HG02970 (cell line): Measurements from ENCODE around the gene CYBB.
A peak's percentile ranks its signal among the peaks of the same experiment; 100 is the strongest.
"Not testable (repeated sequence)": the region's sequence is repeated elsewhere in the genome, so short reads cannot be mapped to it uniquely, and the experiment has no call there.

ENCODE experiments used
- ATAC-seq: cut with Tn5 transposase; IDR thresholded peaks from one replicate; pipeline ENCODE4 v1.9.1; 2021; ENCODE audit warnings: mild to moderate bottlenecking, moderate library complexity, moderate number of reproducible peaks; ENCODE audit not compliant: unreplicated experiment, low FRiP score

The CYBB gene

DNA sequence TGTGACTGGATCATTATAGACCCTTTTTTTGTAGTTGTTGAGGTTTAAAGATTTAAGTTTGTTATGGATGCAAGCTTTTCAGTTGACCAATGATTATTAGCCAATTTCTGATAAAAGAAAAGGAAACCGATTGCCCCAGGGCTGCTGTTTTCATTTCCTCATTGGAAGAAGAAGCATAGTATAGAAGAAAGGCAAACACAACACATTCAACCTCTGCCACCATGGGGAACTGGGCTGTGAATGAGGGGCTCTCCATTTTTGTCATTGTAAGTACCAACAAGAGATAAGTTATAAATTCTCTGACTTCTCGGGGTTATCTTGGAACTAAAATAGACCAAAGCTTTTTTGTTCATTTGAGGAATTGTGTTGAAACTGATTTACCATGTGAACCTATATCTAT is at the start of gene CYBB:
TSS of gene CYBB (plus strand) at position 203 of the 400 bp plus-strand sequence. CDS start at position 222, 19 bp downstream.
- no peak for ATAC-seq

DNA sequence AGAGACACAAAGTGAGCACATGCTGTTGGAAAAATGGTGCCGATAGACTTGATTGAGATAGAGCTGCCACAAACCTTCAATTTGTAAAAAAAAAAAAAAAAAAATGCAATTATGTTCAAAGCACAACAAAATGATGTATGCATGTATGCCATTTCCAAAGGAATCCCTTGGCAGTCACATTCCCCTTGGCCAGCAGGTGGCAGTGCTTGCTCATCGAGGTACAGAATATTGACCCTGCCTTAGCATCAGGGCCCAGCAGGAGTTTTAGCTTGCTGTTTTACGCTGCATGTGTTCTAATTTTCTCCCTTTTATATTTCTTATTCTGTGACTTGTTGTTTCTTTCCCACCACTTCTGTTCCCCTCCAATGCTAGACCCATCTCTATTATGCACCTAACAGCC is 34.5 kb upstream of the CYBB start:
- peak; percentile 65 for ATAC-seq

DNA sequence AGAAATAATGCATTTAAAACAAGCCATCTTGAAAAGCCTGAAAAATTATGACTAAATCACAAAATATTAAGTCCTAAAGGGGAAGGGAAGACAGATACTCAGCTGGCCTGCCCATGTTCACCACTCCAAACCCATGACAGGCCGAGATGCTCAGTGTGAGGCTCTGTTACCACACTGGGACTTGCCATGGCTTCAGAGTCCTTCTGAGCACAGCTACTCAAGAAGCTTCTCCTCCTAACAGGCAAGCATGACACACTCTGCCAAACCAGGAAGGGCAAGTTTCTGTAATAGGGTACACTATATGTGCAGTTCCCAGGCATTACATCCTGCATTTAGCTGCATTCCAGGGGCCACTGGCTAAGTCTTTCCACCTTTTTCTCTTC is 34.0 kb upstream of the CYBB start:
- ATAC-seq = peak; percentile 21

DNA sequence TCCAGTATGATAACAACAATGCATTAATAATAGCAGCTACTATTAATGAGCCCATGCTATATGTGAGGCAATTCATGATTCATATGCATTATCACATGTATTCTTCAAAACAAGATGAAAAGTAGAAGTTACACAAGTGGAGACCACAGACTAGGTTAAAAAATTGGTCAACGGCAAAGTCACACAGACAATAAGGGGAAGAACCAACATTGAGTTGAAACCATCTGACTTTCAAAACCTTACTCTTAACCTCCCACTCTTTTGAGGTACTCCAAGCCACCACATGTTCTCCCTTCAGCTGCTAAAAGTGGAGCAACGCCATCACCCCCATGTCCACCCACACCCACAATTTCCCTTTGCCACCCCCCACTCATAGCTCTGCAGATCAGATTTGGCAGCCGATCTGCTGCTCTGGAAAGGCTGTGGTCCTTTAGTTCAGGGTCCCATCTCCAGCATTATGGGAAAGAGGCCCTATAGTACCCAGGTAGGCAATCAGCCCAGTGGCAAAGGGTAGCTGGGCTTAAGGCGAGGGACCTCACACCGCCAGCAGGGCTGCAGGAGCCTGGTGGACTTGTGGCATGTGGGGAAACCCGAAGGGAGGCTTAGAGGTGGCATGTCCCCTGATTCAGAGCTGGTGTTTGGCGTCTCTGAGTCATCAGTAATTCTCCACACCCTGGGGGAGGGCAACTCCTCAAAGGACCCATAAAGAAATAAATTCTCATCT is 33.5 kb upstream of the CYBB start:
- peak; percentile 66 for ATAC-seq

DNA sequence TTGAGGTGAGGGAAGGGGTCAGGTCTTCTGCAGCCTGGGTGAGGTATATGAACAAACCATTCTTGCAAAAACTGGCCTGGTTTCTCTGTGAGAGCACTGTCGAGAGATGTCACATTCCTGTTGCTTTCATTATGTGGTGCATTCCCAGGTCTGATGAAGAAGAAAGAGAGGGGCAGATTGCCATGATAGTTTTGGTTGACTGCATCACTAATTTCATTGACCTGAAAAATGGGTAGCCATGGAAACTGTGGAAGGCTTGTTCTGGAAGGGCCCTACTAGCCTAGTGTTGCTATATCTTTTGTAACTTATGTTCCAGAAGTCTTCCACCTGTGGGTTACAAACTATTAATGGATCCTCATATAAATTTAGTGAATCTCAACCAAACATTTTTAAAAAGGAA is 32.9 kb upstream of the CYBB start:
- no peak for ATAC-seq

DNA sequence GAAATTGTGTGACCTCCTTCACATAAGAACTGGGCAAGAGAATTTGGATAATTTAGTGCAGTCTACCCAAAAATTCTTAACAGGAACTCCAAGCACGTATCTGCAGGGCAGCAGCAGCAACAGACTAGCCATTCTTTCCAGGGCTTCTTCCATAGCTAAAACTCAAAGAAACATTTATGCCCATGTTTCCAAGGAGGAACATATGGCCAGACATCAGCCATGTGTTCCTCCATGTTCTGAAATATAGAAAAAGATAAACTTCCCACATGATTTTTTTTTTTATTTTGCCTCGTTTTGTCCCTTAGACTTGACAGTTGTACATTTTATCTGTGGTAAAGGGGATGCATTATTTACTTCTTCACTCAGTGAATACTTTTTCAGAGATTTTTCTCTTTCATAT is 27.6 kb upstream of the CYBB start:
- ATAC-seq = no peak

DNA sequence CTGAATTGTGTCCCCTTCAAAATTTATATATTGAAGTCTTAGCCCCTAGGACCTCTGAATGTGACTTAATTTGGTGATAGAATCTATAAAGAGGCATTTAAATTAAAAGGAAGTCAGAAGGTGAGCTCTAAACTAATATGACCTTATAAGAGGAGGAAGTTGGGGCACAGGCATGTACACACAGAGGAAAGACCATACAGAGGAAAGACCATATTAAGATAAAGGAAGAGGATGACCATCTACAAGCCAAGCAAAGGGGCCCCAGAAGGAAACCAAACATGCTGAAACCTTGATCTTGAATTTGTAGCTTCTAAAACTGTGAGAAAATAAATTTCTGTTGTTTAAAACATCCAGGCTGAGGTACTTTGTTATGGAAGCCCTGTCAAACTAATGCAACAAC is 26.9 kb upstream of the CYBB start:
- ATAC-seq = no peak

DNA sequence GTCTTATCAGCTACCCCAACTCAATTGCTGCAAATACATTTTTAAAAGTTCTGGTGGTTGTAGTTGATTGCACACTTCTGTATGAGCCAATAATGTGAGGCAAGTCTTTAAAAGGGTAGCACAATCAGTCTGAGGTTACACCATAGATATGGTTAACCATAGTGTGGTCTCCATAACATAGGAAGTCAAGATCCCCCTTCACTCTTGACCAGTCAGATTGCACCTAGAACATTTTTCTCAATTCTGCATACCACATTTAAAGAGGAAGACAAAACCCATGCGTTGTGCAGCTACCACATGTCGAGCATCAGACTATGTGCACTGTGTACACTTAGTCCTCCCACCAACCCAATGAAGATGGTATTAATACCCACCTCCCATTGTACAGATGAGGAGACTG is 26.5 kb upstream of the CYBB start:
- no peak for ATAC-seq

DNA sequence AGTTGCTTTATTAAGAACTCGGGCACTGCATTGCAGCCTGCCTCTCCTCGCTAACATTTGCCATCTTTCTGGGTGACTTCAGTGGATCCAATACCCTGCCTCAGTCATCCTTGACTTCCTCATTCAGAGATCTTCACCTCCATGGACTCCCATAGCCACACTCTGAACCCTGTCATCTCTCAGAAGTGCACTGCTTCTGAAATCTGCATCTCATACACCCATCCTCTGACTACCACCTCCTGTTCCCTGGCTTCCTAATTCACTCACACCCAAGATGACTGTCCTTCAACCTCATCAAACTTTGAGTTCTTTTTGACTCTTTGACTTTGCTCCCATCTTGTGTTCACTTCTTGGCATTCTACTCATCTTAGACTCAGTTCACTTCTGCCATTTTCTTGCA is 25.3 kb upstream of the CYBB start:
- ATAC-seq = peak; percentile 11

DNA sequence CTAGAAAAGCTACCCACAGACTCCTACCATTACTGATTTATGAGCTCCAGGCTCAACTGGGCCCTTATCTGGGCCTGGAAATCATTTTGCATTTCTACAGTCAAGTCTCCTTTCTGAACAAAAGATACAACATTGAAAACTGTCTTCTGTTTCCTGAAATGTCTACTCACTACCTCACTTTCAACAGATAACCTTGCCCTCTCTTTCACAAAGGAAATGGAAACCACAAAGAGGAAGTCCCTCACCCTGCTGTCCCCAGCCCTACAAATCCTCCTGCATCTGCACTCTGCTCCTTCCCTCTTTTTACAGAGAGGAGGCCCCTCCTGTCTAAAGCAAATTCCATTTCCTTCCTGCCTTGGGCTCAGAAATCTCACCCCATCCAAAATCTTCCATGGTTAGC is 24.8 kb upstream of the CYBB start:
- ATAC-seq = peak; percentile 90

DNA sequence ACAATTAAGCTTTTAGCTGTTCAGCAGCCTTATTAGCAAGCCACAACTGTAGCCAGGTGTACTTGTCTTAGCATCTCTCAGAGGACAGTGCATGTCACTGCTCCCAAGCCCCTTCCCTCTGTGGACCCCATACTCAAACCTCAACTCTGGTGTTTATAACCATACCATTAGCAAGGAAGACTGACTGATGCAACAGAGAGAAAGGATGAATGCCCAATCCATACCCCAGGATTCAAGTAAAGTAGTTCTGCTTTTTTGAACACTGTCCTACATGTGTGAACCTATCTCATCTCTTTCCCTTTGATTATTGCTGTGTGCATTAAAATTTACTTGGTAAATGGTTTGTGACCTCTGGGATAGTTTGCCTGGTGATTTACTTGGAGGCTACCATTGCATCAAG is 22.8 kb upstream of the CYBB start:
- no peak for ATAC-seq

DNA sequence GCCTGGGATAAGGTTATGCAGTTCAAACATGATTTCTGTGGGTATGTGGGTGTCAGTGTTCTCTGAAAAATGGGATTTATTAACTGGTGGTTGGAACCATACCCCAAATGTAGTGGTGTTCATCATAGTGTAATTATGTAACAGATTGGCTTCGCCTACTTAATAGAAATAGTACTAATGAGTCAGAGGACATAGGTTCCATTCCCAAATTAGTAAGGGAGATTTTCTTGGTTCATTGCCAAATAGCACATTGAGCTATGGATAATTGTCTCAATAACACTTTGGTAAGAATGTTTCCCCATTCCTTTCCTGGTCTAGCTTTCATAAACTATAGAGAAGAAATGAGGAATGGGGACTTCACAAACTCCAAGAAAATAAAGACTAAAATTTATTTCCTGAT is 20.5 kb upstream of the CYBB start:
- ATAC-seq = no peak

DNA sequence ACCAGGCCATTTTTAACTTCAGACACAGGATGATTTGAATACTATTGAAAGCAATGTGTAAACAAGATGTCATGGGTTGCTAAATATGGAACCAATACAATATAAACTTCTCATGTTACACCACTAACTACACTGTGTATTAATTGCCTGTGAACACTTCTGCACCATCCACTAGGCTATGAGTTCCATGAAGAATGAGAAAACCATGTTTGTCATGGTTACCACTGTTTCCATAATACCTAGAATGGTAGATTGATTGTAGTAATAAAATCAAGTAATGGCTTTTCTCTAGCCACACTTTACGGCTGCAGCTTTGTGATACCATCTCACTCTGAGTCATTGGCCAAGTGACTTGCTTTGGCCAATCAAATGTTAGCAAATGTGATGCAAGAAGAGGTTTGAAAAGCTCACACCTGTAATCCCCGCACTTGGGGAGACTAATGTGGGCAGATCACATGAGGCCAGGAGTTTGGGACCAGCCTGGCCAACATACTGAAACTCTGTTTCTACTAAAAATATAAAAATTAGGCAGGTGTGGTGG is 19.9 kb upstream of the CYBB start:
- no peak for ATAC-seq

DNA sequence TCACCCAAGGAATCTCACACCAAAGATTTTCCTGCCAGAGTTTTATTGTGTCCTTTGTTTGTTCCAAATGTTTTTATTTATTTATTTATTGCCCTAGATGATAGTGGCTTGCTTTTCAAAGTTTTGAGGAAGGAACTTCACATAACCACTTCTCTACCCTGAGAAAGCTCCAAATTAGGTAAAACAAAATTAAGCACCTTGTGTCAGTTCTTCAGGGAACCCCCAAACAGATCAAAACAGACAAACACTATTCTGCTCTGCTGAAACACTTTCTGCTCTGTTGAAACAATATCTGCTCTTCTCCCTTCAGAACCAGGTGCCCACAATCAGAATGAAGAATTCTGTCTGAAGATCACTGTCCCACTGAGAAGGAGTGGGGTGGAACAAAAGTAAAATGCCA is 16.5 kb upstream of the CYBB start:
- no peak for ATAC-seq

DNA sequence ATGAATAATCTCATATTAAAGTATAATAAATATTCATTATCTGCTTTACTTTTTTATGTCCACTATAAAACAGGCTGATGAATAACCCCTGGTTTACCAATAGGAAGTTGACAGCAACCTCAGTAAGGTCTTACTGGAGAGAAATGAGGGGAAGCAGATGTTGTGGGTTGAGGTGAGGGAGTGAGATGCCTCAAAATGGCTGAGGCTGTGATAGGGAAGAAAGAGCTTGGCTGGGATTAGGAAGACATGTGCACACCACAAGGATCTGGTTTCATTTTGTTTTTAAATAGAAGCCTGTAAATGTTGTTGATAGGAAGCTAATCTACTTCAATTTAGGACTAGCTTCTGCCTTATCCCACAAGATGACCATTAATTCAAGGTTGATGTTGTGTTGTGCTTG is 14.4 kb upstream of the CYBB start:
- no peak for ATAC-seq

DNA sequence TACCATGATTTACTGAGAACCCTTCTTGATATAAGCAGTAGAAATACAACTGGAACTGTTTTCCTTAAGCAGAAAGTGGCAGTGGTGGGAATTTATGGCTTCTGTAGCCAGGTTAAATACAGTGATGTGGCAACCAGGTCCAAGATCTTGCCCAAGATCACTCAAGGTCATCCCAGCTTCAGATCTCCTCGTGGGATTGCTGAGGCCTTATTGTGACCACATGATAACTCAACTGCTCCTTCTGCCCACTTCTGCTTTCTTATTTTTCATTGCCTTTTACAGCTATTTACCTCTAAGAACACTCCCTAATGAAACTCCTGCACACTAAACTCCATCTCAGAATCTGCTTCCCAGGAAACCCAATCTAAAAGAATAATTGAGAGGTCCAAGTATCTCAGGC is 12.4 kb upstream of the CYBB start:
- ATAC-seq = no peak

DNA sequence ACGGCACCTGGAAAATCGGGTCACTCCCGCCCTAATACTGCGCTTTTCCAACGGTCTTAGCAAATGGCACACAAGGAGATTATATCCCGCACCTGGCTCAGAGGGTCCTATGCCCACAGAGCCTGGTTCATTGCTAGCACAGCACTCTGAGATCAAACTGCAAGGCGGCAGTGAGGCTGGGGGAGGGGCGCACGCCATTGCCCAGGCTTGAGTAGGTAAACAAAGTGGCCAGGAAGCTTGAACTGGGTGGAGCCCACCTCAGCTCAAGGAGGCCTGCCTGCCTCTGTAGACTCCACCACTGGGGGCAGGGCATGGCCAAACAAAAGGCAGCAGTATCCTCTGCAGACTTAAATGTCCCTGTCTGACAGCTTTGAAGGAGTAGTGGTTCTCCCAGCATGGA is 11.0 kb upstream of the CYBB start:
- ATAC-seq = not testable (repeated sequence)

DNA sequence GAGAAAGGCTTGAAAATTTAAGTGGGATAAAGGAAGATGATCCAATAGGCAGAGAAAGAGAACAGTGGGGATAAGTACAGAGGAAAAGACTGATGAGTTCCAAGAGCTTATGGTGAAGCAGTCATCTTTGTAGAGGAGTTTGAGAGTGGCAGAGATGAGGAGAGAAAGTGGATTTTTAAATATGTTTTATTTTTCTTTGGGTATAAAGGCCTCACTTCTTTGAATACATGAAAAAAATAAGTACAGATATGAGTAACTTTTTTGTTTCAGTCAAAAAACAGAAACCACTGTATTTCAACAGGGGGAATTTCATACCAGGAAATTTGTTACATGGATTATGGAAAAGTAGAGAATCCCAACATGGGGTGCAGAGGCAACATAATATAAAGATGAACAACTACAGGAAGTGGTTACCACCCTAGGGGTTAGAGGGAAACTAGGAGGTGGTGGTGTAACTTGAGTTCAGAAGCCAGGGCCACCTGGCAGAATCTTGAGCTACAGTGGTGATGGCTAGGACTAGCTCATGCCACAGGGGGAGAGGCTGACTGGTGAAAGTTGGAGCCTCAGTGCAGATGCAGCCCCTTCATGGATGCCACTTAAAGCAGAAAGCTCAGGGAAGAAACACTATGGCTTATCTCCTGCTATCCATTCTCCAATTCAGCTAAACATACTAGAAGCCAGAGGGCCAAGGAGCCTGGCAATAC is 3.4 kb upstream of the CYBB start:
- no peak for ATAC-seq

DNA sequence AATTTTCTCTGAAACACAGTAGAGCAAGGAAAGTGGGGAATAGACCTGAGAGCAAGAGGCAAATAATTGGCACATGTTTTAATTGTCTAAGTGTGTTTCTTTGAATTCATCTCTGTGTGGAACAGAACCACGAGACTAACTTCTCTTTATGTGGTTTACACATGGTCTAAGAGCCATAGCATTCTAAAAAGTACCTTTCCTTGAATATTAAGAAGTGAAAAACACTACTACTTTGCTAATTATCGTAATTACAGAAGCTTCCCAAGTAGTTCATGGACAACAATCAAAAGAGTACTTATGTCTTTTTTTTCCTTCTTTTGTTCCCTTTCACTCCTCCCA is 2.9 kb upstream of the CYBB start:
- ATAC-seq = no peak

DNA sequence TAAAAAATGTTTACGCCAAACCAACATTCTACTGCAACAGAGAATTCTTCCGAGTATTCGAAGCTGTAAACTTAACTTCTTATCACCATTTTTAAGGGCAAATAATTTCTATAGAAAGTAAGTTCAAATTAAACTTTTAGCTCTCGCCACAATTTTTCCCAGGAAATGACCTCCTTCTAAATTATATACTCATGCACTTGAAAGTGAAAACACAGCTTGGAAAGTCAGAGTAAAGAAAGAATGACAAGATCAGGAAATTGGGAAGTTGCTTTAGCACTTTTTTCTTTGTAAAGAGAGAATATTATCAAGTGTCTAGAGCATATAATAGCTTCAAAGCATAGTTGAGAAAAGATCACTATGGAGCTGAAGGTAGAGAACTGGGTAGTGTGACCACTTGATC is 1.2 kb downstream of the CYBB start:
- ATAC-seq = no peak

DNA sequence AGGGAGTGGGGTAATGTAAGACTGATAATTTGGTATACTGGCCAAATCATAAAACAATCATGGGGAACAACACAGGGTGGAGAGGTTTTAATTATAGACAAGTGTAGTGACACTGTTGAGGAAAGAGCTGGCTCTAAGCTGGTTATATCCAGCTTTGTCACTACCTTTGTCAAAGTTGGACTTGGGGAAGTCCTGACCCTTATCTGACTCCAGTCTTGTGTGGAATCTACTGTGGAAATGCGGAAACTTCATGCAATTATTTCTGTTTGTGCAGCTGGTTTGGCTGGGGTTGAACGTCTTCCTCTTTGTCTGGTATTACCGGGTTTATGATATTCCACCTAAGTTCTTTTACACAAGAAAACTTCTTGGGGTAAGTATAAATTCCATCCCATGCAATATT is 2.0 kb downstream of the CYBB start:
- ATAC-seq = no peak

DNA sequence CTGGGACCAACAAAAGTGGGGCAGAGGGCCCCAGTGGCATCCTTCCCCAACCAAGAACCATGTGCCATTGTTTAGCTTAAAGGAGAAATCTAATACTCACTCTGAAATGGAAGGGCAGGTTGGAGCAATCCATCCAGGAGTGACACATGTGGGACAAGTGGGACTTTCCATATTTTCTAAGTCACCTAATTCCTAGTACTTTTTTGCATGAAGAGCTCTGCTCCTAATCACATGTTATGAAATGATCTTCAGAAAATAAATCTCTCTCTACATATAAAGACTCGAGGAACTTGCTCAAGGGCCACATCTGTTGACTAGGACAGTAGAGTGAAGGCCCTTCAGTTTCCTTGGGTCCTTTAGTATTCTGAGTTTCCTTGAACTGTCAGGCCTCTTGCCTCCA is 2.5 kb downstream of the CYBB start:
- ATAC-seq = no peak
